GM06990 (cell line): Measurements from ENCODE around the gene DDAH2.

ENCODE experiments used
- DNase-seq: peaks from one replicate; pipeline ENCODE4 v3.0.0-alpha.2; 2011; ENCODE audit not compliant: insufficient read length; ENCODE audit errors: extremely low read depth
- H3K27me3 ChIP-seq: replicated peaks from 2 replicates; pipeline ENCODE4 v1.6.0; 2011; ENCODE audit warnings: low read length; ENCODE audit not compliant: control insufficient read depth, insufficient read depth
- H3K36me3 ChIP-seq: 2 replicates; pipeline ENCODE4 v1.5.1; 2011; ENCODE audit warnings: low read length; ENCODE audit not compliant: control insufficient read depth, insufficient read depth
- H3K4me3 ChIP-seq: replicated peaks from 2 replicates; pipeline ENCODE4 v1.5.1; 2011; ENCODE audit warnings: low read depth, mild to moderate bottlenecking, control low read depth, low read length
- CTCF ChIP-seq: IDR thresholded peaks from 2 replicates; pipeline ENCODE4 v1.5.1; 2011; ENCODE audit warnings: low read length, control low read depth, mild to moderate bottlenecking, inconsistent platforms; ENCODE audit not compliant: insufficient read depth, poor library complexity, severe bottlenecking

Gene DDAH2

GRCh38 chr6:31727034-31727716 is 1.9 kb downstream of the DDAH2 start:
- Histone ChIP-seq H3K36me3 (peaks cover 4% of the 10 kb centered on the region; the same call in 1 of the 2 replicates), H3K4me3 (no peak overlapping the region), H3K27me3 (no peaks in the 10 kb centered on the region)
- DNase-seq = no peak
- no peak for TF ChIP-seq CTCF

DNA sequence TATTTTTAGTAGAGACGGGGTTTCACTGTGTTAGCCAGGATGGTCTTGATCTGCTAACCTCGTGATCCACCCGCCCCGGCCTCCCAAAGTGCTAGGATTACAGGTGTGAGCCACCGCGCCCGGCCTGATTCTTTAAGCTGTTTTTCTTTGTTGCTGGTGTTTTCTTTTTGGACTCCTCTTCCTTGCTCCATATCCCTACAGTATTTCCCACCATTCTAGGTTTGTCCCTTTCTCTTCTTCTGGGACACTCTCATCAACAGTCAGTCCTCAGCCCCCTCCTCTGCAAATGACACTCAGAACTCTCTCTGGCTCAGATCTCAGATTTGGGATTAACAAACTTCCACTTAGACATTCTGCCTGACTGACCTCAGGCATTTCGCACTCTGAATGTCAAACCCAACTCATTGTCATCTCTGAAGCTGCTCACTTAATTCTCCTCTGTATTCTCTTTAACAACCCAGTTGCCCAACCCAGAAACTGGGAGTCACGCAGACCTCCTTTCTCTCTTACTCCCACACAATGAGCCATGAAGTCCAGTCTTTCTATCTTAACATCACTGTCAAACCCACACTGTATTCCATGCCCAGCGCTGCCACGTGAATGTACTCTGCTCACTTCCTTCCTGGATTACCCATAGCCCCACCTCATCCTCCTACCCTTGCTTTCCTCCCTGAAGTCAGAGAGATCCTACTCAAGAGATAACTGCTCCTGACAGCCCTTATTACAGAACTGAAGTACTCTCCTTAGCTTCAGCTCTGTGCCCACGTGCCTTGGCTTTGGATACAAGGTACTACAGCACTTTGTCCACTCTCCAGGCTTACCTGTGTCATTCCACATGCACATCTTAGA is 3.4 kb downstream of the DDAH2 start:
- DNase-seq = no peak
- no peaks in the 10 kb centered on the region for H3K36me3 ChIP-seq
- no peak for TF ChIP-seq CTCF
- no peaks in the 10 kb centered on the region for H3K27me3 ChIP-seq
- H3K4me3 ChIP-seq = no peak overlapping the region

GRCh38 chr6:31723980-31724691 is 5.0 kb downstream of the DDAH2 start:
- H3K36me3 ChIP-seq = no peaks in the 10 kb centered on the region
- H3K4me3 ChIP-seq = no peak overlapping the region
- no peak for DNase-seq
- H3K27me3 ChIP-seq = no peaks in the 10 kb centered on the region
- TF ChIP-seq CTCF = no peak

- H3K4me3 ChIP-seq = no peak within 1 kb of the TSS
- H3K27me3 ChIP-seq = no peaks in the 10 kb centered on the region
- no peak for TF ChIP-seq CTCF
- no peak for DNase-seq
- H3K36me3 ChIP-seq = no peaks in the 10 kb centered on the region
Observed at GRCh38 chr6:31723245-31723979, 5.7 kb downstream of the DDAH2 start, which contains the start of gene MPIG6B. MPIG6B (plus strand) TSS chr6:31723373; CDS start chr6:31723384, 11 bp downstream.

GRCh38 chr6:31722173-31722572 is 6.9 kb downstream of the DDAH2 start:
- no peak for TF ChIP-seq CTCF
- no peaks in the 10 kb centered on the region; the same call in 1 of the 2 replicates for H3K27me3 ChIP-seq
- no peak for DNase-seq
- no peak overlapping the region for H3K4me3 ChIP-seq
- H3K36me3 ChIP-seq = no peaks in the 10 kb centered on the region
